ENCODE measurements around the gene PPID. TPM values are rescaled to one million over a fixed set of nuclear protein-coding genes. Genes with fewer than 3 reads are reported as not detected.

Gene PPID
- total RNA-seq, 2 donors from 2014 or later: 38.9 to 40.3 TPM

DNA sequence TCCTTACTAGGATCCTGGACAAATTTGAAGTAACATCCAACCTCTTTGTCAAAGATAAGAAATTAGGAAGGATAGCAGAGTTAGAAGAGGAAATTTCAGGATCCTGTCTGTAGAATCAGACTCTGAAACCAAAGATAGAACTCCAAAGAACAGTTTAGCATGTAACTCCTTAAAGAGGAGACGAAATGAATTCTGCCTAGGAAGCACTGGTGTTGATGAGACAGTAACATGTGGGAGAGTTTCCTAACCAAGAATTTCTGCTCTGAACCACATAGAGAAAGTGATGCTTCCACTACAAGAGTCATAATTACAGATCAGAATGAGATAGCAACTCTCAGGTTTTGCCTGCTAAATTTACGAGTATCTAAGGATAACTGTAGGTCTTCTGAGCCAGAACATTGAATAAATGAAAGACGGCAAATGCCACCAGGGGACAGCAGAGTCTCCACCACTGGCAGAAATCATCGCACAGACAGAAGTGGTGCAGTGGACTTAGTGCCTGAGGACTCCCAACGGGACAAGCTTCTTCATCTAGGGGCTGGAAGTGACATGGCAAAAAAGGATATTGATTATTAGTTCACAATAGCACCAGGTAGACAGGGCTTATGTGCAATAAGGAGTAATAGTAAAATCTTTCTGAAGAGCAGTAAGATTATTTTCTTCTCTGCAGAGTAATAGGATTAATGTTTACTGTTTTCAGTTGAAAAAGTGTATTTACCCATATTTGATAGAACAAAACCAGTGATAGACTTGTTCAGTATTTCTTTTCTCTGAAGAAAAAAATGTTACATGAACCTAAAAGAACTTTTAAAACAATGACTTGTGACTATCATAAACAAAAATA, 6.7 kb upstream of the PPID start:
- TF ChIP-seq, protein P1, sequence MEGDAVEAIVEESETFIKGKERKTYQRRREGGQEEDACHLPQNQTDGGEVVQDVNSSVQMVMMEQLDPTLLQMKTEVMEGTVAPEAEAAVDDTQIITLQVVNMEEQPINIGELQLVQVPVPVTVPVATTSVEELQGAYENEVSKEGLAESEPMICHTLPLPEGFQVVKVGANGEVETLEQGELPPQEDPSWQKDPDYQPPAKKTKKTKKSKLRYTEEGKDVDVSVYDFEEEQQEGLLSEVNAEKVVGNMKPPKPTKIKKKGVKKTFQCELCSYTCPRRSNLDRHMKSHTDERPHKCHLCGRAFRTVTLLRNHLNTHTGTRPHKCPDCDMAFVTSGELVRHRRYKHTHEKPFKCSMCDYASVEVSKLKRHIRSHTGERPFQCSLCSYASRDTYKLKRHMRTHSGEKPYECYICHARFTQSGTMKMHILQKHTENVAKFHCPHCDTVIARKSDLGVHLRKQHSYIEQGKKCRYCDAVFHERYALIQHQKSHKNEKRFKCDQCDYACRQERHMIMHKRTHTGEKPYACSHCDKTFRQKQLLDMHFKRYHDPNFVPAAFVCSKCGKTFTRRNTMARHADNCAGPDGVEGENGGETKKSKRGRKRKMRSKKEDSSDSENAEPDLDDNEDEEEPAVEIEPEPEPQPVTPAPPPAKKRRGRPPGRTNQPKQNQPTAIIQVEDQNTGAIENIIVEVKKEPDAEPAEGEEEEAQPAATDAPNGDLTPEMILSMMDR (conservative IDR thresholded peaks at IDR 0.05): peak; percentile 87
- Mint-ChIP-seq H3K4me1 (no peaks in the 10 kb centered on the region), H3K4me3 (no peak overlapping the region), H3K9me3 (no peaks in the 10 kb centered on the region), H3K36me3 (ENCODE audit: low read depth) (no peaks in the 10 kb centered on the region), H3K27me3 (ENCODE audit: insufficient read depth) (peaks cover 14% of the 10 kb centered on the region), H3K27ac (no peak overlapping the region)
- H3K27me3 ChIP-seq (ENCODE audit: control insufficient read depth, insufficient read depth, low read length, poor library complexity, severe bottlenecking): peaks cover 18% of the 10 kb centered on the region
- no peaks in the 10 kb centered on the region for H3K4me1 ChIP-seq (ENCODE audit: control insufficient read depth, insufficient read depth, low read length)
- no peak overlapping the region for H3K27ac ChIP-seq (ENCODE audit: low read depth, low read length)
- no peak overlapping the region for H3K9ac ChIP-seq (ENCODE audit: extremely low read depth, low read length, poor library complexity, severe bottlenecking)
- H3K36me3 ChIP-seq (ENCODE audit: control insufficient read depth, insufficient read depth, low read length): no peaks in the 10 kb centered on the region
- DNase-seq: peak; percentile 84
- H3K4me3 ChIP-seq (ENCODE audit: low read length): no peak overlapping the region
- no peaks in the 10 kb centered on the region for H3K9me3 ChIP-seq (ENCODE audit: control insufficient read depth, low read length)
- 55 to 66% methylated on average over 4 to 5 of the region's 5 CpGs for WGBS, 2 experiments (ENCODE audit: insufficient coverage in 1 of 2, insufficient read length in 1 of 2)

DNA sequence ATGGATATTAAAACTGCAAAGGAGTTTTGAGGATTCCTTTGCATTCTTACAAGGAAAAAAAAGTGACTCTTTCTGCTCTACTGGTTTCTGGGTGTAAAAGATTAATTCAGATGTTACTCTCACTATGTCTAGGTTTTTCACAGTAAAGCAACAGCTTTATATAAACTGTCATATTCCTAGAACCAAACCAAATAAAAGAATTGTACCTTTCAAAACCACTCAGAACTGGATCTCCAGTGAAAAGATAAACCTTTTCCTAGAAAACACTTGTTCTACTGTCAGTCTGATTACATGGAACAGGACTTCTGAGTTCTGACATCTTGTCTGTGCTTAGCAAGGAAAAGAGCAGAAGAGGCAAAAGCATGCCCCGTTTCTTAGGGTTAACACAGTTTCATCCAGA, 5.0 kb upstream of the PPID start:
- Histone ChIP-seq H3K27me3 (ENCODE audit: control insufficient read depth, insufficient read depth, low read length, poor library complexity, severe bottlenecking) (peaks cover 18% of the 10 kb centered on the region), H3K9me3 (ENCODE audit: control insufficient read depth, low read length) (no peaks in the 10 kb centered on the region), H3K27ac (ENCODE audit: low read depth, low read length) (no peak overlapping the region), H3K36me3 (ENCODE audit: control insufficient read depth, insufficient read depth, low read length) (no peaks in the 10 kb centered on the region), H3K9ac (ENCODE audit: extremely low read depth, low read length, poor library complexity, severe bottlenecking) (no peak overlapping the region), H3K4me1 (ENCODE audit: control insufficient read depth, insufficient read depth, low read length) (no peaks in the 10 kb centered on the region), H3K4me3 (ENCODE audit: low read length) (no peak overlapping the region)
- Mint-ChIP-seq H3K27ac (no peak overlapping the region), H3K9me3 (no peaks in the 10 kb centered on the region), H3K27me3 (ENCODE audit: insufficient read depth) (peaks cover 14% of the 10 kb centered on the region), H3K4me1 (no peaks in the 10 kb centered on the region), H3K4me3 (no peak overlapping the region), H3K36me3 (ENCODE audit: low read depth) (no peaks in the 10 kb centered on the region)
- no peak for DNase-seq
- TF ChIP-seq, protein P1 (conservative IDR thresholded peaks at IDR 0.05): no peak
- 77% methylated on average over 1 of the region's 1 CpG; no CpG with 5 or more reads in 1 of the 2 experiments for WGBS, 2 experiments (ENCODE audit: insufficient coverage in 1 of 2, insufficient read length in 1 of 2)

DNA sequence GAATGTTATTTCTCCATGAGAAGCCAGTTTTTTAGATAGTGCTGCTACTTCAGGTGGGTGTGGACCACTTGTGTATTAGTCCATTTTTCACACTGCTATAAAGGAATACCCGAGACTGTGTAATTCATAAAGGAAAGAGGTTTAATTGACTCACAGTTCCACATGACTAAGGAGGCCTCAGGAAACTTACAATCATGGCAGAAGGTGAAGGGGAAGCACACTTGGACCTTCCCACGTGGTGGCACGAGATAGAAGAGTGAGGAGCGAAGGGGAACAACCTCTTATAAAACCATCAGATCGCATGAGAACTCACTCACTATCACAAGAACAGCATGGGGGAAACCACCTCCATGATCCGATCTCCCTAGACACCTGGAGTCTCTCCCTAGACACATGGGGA, 3.4 kb upstream of the PPID start:
- no peaks in the 10 kb centered on the region for H3K9me3 Mint-ChIP-seq
- Histone ChIP-seq H3K9ac (ENCODE audit: extremely low read depth, low read length, poor library complexity, severe bottlenecking) (no peak overlapping the region), H3K27ac (ENCODE audit: low read depth, low read length) (no peak overlapping the region), H3K27me3 (ENCODE audit: control insufficient read depth, insufficient read depth, low read length, poor library complexity, severe bottlenecking) (peaks cover 18% of the 10 kb centered on the region), H3K36me3 (ENCODE audit: control insufficient read depth, insufficient read depth, low read length) (peaks cover under 1% of the 10 kb centered on the region), H3K4me3 (ENCODE audit: low read length) (no peak overlapping the region), H3K4me1 (ENCODE audit: control insufficient read depth, insufficient read depth, low read length) (no peaks in the 10 kb centered on the region), H3K9me3 (ENCODE audit: control insufficient read depth, low read length) (no peaks in the 10 kb centered on the region)
- TF ChIP-seq, protein P1 (conservative IDR thresholded peaks at IDR 0.05): no peak
- 87% methylated on average over 6 of the region's 6 CpGs; no CpG with 5 or more reads in 1 of the 2 experiments for WGBS, 2 experiments (ENCODE audit: insufficient coverage in 1 of 2, insufficient read length in 1 of 2)
- peaks cover 4% of the 10 kb centered on the region for H3K4me1 Mint-ChIP-seq
- no peak overlapping the region for H3K27ac Mint-ChIP-seq
- H3K36me3 Mint-ChIP-seq (ENCODE audit: low read depth): peaks cover 2% of the 10 kb centered on the region
- no peak overlapping the region for H3K4me3 Mint-ChIP-seq
- no peak for DNase-seq
- peaks cover 14% of the 10 kb centered on the region for H3K27me3 Mint-ChIP-seq (ENCODE audit: insufficient read depth)
